ENCODE results near the gene ERAL1.
"Not testable (repeated sequence)": the region's sequence is repeated elsewhere in the genome, so short reads cannot be mapped to it uniquely, and the experiment has no call there.

Gene ERAL1

GRCh38 chr17:28828294-28829040 lies 26.3 kb upstream of the ERAL1 start:
- WGBS (ENCODE audit: extremely low coverage, insufficient coverage, low lambda C conversion rate) = no CpG with 5 or more reads among the region's 15 CpGs
- Histone ChIP-seq H3K4me1 (ENCODE audit: control insufficient read depth, low read depth, low read length) (no peaks in the 10 kb centered on the region), H3K27ac (ENCODE audit: low read depth, low read length) (no peak overlapping the region), H2AK5ac (ENCODE audit: low read length) (no peak overlapping the region), H3K79me2 (ENCODE audit: control insufficient read depth, insufficient read depth, low read length) (peaks cover 5% of the 10 kb centered on the region), H3K23ac (ENCODE audit: low read length) (no peak overlapping the region), H3K4me3 (ENCODE audit: low read length) (no peak overlapping the region), H3K36me3 (ENCODE audit: control insufficient read depth, insufficient read depth, low read length) (no peaks in the 10 kb centered on the region), H2BK15ac (replicated peaks; ENCODE audit: low read depth) (no peak overlapping the region), H3K9ac (ENCODE audit: low read length) (no peak overlapping the region), H4K5ac (ENCODE audit: low read length) (no peak overlapping the region), H3K4ac (ENCODE audit: low read depth, low read length) (no peak overlapping the region), H3K56ac (ENCODE audit: low read length) (no peak overlapping the region), H3K79me1 (ENCODE audit: low read length) (peaks cover 3% of the 10 kb centered on the region), H3K27me3 (ENCODE audit: insufficient read depth, low read length, poor library complexity) (no peaks in the 10 kb centered on the region), H2BK5ac (ENCODE audit: low read length) (no peak overlapping the region), H4K8ac (ENCODE audit: low read depth, low read length) (no peak overlapping the region), H3K4me2 (ENCODE audit: low read length) (no peak overlapping the region), H2BK120ac (ENCODE audit: low read depth, low read length) (no peak overlapping the region), H3K18ac (ENCODE audit: low read length) (no peak overlapping the region)
- DNase-seq = no peak

- H3K27me3 ChIP-seq (ENCODE audit: insufficient read depth, low read length, poor library complexity) = no peaks in the 10 kb centered on the region
- H3K4me1 ChIP-seq (ENCODE audit: control insufficient read depth, low read depth, low read length) = no peaks in the 10 kb centered on the region
- no peak overlapping the region for H3K56ac ChIP-seq (ENCODE audit: low read length)
- no peak overlapping the region for H2BK5ac ChIP-seq (ENCODE audit: low read length)
- no peak overlapping the region for H2AK5ac ChIP-seq (ENCODE audit: low read length)
- no peak for DNase-seq
- no peaks in the 10 kb centered on the region for H3K36me3 ChIP-seq (ENCODE audit: control insufficient read depth, insufficient read depth, low read length)
- H3K9ac ChIP-seq (ENCODE audit: low read length) = no peak overlapping the region
- H3K4me3 ChIP-seq (ENCODE audit: low read length) = no peak overlapping the region
- no peak overlapping the region for H4K5ac ChIP-seq (ENCODE audit: low read length)
- no peak overlapping the region for H3K23ac ChIP-seq (ENCODE audit: low read length)
- no peak overlapping the region for H3K27ac ChIP-seq (ENCODE audit: low read depth, low read length)
- H3K79me2 ChIP-seq (ENCODE audit: control insufficient read depth, insufficient read depth, low read length) = peaks cover 24% of the 10 kb centered on the region
- H3K79me1 ChIP-seq (ENCODE audit: low read length) = peaks cover 8% of the 10 kb centered on the region
- no peak overlapping the region for H3K4ac ChIP-seq (ENCODE audit: low read depth, low read length)
- WGBS (ENCODE audit: extremely low coverage, insufficient coverage, low lambda C conversion rate) = no CpG with 5 or more reads among the region's 1 CpG
- no peak overlapping the region for H4K8ac ChIP-seq (ENCODE audit: low read depth, low read length)
- H2BK15ac ChIP-seq (replicated peaks; ENCODE audit: low read depth) = no peak overlapping the region
- no peak overlapping the region for H3K4me2 ChIP-seq (ENCODE audit: low read length)
- no peak overlapping the region for H3K18ac ChIP-seq (ENCODE audit: low read length)
- no peak overlapping the region for H2BK120ac ChIP-seq (ENCODE audit: low read depth, low read length)
Observed at GRCh38 chr17:28834420-28834819, 20.4 kb upstream of the ERAL1 start.

GRCh38 chr17:28836541-28836940 lies 18.3 kb upstream of the ERAL1 start:
- H3K4me1 ChIP-seq (ENCODE audit: control insufficient read depth, low read depth, low read length); H3K79me1 ChIP-seq (ENCODE audit: low read length); H2BK5ac ChIP-seq (ENCODE audit: low read length); H2BK15ac ChIP-seq (replicated peaks; ENCODE audit: low read depth); H3K23ac ChIP-seq (ENCODE audit: low read length); H3K9ac ChIP-seq (ENCODE audit: low read length); H2BK120ac ChIP-seq (ENCODE audit: low read depth, low read length); H3K4me2 ChIP-seq (ENCODE audit: low read length); H3K27ac ChIP-seq (ENCODE audit: low read depth, low read length); H3K4ac ChIP-seq (ENCODE audit: low read depth, low read length); H4K8ac ChIP-seq (ENCODE audit: low read depth, low read length); H3K4me3 ChIP-seq (ENCODE audit: low read length); DNase-seq; H3K56ac ChIP-seq (ENCODE audit: low read length); H3K18ac ChIP-seq (ENCODE audit: low read length); H2AK5ac ChIP-seq (ENCODE audit: low read length); H4K5ac ChIP-seq (ENCODE audit: low read length); H3K36me3 ChIP-seq (ENCODE audit: control insufficient read depth, insufficient read depth, low read length); H3K27me3 ChIP-seq (ENCODE audit: insufficient read depth, low read length, poor library complexity): not testable (repeated sequence)
- peaks cover 34% of the 10 kb centered on the region for H3K79me2 ChIP-seq (ENCODE audit: control insufficient read depth, insufficient read depth, low read length)
- no CpG with 5 or more reads among the region's 10 CpGs for WGBS (ENCODE audit: extremely low coverage, insufficient coverage, low lambda C conversion rate)

GRCh38 chr17:28839221-28839620 lies 15.6 kb upstream of the ERAL1 start:
- H3K79me2 ChIP-seq (ENCODE audit: control insufficient read depth, insufficient read depth, low read length) = peaks cover 35% of the 10 kb centered on the region
- H2BK120ac ChIP-seq (ENCODE audit: low read depth, low read length) = no peak overlapping the region
- no peak overlapping the region for H2BK5ac ChIP-seq (ENCODE audit: low read length)
- H4K5ac ChIP-seq (ENCODE audit: low read length) = no peak overlapping the region
- no peak overlapping the region for H3K9ac ChIP-seq (ENCODE audit: low read length)
- H2AK5ac ChIP-seq (ENCODE audit: low read length) = no peak overlapping the region
- H3K4me2 ChIP-seq (ENCODE audit: low read length) = no peak overlapping the region
- no peaks in the 10 kb centered on the region for H3K27me3 ChIP-seq (ENCODE audit: insufficient read depth, low read length, poor library complexity)
- H3K18ac ChIP-seq (ENCODE audit: low read length) = no peak overlapping the region
- no peak for DNase-seq
- no peak overlapping the region for H2BK15ac ChIP-seq (replicated peaks; ENCODE audit: low read depth)
- H3K4ac ChIP-seq (ENCODE audit: low read depth, low read length) = no peak overlapping the region
- no CpG with 5 or more reads among the region's 2 CpGs for WGBS (ENCODE audit: extremely low coverage, insufficient coverage, low lambda C conversion rate)
- H3K27ac ChIP-seq (ENCODE audit: low read depth, low read length) = no peak overlapping the region
- H3K56ac ChIP-seq (ENCODE audit: low read length) = no peak overlapping the region
- no peak overlapping the region for H4K8ac ChIP-seq (ENCODE audit: low read depth, low read length)
- H3K36me3 ChIP-seq (ENCODE audit: control insufficient read depth, insufficient read depth, low read length) = no peaks in the 10 kb centered on the region
- H3K4me3 ChIP-seq (ENCODE audit: low read length) = no peak overlapping the region
- H3K79me1 ChIP-seq (ENCODE audit: low read length) = peaks cover 5% of the 10 kb centered on the region
- H3K23ac ChIP-seq (ENCODE audit: low read length) = no peak overlapping the region
- H3K4me1 ChIP-seq (ENCODE audit: control insufficient read depth, low read depth, low read length) = peaks cover 2% of the 10 kb centered on the region

GRCh38 chr17:28841901-28842281 lies 12.9 kb upstream of the ERAL1 start:
- no peak overlapping the region for H3K4ac ChIP-seq (ENCODE audit: low read depth, low read length)
- H3K4me2 ChIP-seq (ENCODE audit: low read length) = peak overlapping the region; percentile 78
- H3K79me1 ChIP-seq (ENCODE audit: low read length) = peaks cover 2% of the 10 kb centered on the region
- no peak overlapping the region for H3K18ac ChIP-seq (ENCODE audit: low read length)
- H2BK120ac ChIP-seq (ENCODE audit: low read depth, low read length) = no peak overlapping the region
- no peaks in the 10 kb centered on the region for H3K36me3 ChIP-seq (ENCODE audit: control insufficient read depth, insufficient read depth, low read length)
- H4K8ac ChIP-seq (ENCODE audit: low read depth, low read length) = no peak overlapping the region
- no peak overlapping the region for H2BK5ac ChIP-seq (ENCODE audit: low read length)
- H2BK15ac ChIP-seq (replicated peaks; ENCODE audit: low read depth) = no peak overlapping the region
- peak overlapping the region; percentile 99 for H3K56ac ChIP-seq (ENCODE audit: low read length)
- peak overlapping the region; percentile 93 for H3K4me3 ChIP-seq (ENCODE audit: low read length)
- peak overlapping the region; percentile 95 for H3K9ac ChIP-seq (ENCODE audit: low read length)
- DNase-seq = no peak
- no peak overlapping the region for H4K5ac ChIP-seq (ENCODE audit: low read length)
- H2AK5ac ChIP-seq (ENCODE audit: low read length) = no peak overlapping the region
- H3K79me2 ChIP-seq (ENCODE audit: control insufficient read depth, insufficient read depth, low read length) = peaks cover 27% of the 10 kb centered on the region
- peaks cover 2% of the 10 kb centered on the region for H3K4me1 ChIP-seq (ENCODE audit: control insufficient read depth, low read depth, low read length)
- peak overlapping the region; percentile 65 for H3K27ac ChIP-seq (ENCODE audit: low read depth, low read length)
- no CpG with 5 or more reads among the region's 6 CpGs for WGBS (ENCODE audit: extremely low coverage, insufficient coverage, low lambda C conversion rate)
- H3K27me3 ChIP-seq (ENCODE audit: insufficient read depth, low read length, poor library complexity) = no peaks in the 10 kb centered on the region
- no peak overlapping the region for H3K23ac ChIP-seq (ENCODE audit: low read length)

Measured in mesendoderm (in vitro differentiated cells).